Measurements from ENCODE around the gene DGKA.

Gene DGKA

DNA sequence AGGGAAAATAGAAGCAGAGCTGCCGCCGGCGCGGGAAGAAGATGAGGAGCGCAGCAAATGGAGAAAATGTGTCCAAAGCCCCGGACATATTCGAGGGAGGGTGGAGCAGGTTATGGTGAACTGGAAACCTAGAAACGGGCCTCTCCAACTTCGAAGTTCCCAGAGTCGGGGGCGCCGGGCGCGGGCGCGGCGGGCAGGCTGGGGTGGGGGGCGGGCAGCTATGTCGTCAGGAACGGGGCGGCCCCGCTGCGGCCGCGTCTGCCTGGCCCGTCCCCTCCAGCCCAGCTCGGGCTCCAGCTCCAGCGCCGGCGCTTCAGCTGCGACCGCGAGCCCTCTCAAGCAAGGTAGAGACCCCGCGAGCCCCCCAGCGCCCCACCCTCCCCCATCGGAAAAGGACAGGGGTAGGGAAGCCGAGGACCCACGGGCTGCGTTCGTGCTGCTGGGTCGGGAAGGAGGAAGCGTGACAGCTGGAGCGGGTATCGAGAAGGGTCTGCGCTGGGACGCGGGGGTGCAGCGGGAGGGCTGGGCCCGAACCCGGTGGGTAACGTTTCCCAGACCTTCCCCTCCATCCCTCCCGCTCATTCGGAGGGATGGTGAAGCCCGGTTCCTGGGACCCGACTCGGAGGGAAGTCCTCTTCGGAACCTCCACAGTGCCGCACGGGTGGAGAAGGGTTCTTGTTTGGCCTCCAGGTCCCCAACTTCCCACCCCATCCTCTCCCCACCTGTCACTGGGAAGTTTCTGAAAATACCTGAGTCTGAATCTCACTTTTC, 1.0 kb downstream of the DGKA start:
- H3K4me3 ChIP-seq (replicated peaks; ENCODE audit: insufficient read depth, low read length): peak overlapping the region; percentile 61
- no peak for TF ChIP-seq GABPA (IDR thresholded peaks at IDR 0.05; ENCODE audit: low read depth)
- TF ChIP-seq POLR2AphosphoS5 (IDR thresholded peaks at IDR 0.05; ENCODE audit: low read depth): no peak
- TF ChIP-seq SPI1 (IDR thresholded peaks at IDR 0.05; ENCODE audit: borderline replicate concordance, low read depth): no peak
- no peaks in the 10 kb centered on the region for H3K27me3 ChIP-seq (ENCODE audit: insufficient read depth, poor library complexity, severe bottlenecking)
- DNase-seq (ENCODE audit: low read depth in 1 of 2, low spot score in 1 of 2): peak in 1 of 2 experiments; percentile 5
- H3K27ac ChIP-seq (replicated peaks): peak overlapping the region; percentile 62

DNA sequence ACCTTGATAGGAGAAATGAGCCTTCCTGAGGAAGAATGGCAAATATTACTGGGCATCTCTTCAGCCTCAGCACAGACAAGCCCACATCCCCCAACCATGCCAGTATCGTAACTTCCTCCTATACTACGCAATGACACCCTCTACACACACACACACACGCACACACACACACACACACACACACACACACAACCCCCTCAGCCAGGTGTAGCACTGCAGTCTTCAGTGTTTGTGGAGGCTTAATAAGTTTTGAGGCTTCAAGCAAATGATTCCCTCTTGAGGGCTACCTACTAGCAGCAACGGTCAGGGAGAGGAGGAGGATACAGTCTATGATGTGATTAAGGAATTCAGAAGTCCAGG, 1.6 kb downstream of the DGKA start:
- DNase-seq (ENCODE audit: low read depth in 1 of 2, low spot score in 1 of 2): peak; percentile 74 to 77
- TF ChIP-seq POLR2AphosphoS5 (IDR thresholded peaks at IDR 0.05; ENCODE audit: low read depth) (0 out of 2 replicates have a peak, but pooled peaks have one; percentile 25), GABPA (IDR thresholded peaks at IDR 0.05; ENCODE audit: low read depth) (peak; percentile 54; the same call in 1 of the 2 replicates), SPI1 (IDR thresholded peaks at IDR 0.05; ENCODE audit: borderline replicate concordance, low read depth) (peak; percentile 10; the same call in 1 of the 2 replicates)
- TF ChIP-seq, protein P1, sequence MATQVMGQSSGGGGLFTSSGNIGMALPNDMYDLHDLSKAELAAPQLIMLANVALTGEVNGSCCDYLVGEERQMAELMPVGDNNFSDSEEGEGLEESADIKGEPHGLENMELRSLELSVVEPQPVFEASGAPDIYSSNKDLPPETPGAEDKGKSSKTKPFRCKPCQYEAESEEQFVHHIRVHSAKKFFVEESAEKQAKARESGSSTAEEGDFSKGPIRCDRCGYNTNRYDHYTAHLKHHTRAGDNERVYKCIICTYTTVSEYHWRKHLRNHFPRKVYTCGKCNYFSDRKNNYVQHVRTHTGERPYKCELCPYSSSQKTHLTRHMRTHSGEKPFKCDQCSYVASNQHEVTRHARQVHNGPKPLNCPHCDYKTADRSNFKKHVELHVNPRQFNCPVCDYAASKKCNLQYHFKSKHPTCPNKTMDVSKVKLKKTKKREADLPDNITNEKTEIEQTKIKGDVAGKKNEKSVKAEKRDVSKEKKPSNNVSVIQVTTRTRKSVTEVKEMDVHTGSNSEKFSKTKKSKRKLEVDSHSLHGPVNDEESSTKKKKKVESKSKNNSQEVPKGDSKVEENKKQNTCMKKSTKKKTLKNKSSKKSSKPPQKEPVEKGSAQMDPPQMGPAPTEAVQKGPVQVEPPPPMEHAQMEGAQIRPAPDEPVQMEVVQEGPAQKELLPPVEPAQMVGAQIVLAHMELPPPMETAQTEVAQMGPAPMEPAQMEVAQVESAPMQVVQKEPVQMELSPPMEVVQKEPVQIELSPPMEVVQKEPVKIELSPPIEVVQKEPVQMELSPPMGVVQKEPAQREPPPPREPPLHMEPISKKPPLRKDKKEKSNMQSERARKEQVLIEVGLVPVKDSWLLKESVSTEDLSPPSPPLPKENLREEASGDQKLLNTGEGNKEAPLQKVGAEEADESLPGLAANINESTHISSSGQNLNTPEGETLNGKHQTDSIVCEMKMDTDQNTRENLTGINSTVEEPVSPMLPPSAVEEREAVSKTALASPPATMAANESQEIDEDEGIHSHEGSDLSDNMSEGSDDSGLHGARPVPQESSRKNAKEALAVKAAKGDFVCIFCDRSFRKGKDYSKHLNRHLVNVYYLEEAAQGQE (IDR thresholded peaks at IDR 0.05; ENCODE audit: insufficient replicate concordance, low read depth): no peak
- peak overlapping the region; percentile 59 for H3K27ac ChIP-seq (replicated peaks)

DNA sequence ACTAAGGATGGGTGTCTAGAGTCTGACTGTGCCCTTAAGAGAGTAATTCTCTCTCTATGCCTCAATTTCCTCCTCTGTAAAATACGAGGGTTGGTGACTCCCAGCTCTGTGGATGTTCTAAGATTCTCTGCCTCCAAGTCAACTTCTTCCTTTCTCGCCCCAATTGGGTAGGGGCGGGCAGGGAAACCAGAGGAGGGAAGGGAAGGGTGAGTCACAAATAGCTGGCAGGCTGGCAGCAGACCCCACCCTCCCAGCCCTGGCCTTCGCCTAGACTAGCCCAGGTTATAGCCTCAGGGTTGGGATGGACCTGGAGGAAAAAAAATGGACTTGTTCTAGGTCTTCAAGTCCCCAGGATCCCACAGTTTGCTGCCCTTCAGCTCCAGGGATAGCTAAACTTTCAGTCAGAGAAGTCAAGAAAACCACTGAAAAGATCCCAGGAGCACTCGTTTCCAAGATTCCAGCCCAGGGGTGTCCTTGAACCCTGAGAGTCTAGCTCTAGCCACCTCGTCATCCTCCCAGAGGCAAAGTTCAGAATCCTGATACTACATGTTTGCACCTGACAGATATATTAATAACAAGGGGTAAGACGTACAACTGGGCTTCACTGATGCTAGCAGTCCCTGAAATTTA, 2.3 kb downstream of the DGKA start:
- TF ChIP-seq, protein P2, sequence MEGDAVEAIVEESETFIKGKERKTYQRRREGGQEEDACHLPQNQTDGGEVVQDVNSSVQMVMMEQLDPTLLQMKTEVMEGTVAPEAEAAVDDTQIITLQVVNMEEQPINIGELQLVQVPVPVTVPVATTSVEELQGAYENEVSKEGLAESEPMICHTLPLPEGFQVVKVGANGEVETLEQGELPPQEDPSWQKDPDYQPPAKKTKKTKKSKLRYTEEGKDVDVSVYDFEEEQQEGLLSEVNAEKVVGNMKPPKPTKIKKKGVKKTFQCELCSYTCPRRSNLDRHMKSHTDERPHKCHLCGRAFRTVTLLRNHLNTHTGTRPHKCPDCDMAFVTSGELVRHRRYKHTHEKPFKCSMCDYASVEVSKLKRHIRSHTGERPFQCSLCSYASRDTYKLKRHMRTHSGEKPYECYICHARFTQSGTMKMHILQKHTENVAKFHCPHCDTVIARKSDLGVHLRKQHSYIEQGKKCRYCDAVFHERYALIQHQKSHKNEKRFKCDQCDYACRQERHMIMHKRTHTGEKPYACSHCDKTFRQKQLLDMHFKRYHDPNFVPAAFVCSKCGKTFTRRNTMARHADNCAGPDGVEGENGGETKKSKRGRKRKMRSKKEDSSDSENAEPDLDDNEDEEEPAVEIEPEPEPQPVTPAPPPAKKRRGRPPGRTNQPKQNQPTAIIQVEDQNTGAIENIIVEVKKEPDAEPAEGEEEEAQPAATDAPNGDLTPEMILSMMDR (IDR thresholded peaks at IDR 0.05; ENCODE audit: insufficient read depth, low read length): no peak
- TF ChIP-seq POLR2AphosphoS5 (IDR thresholded peaks at IDR 0.05; ENCODE audit: low read depth): no peak
- no peak for TF ChIP-seq GABPA (IDR thresholded peaks at IDR 0.05; ENCODE audit: low read depth)
- TF ChIP-seq SPI1 (IDR thresholded peaks at IDR 0.05; ENCODE audit: borderline replicate concordance, low read depth): no peak
- TF ChIP-seq, protein P1 (IDR thresholded peaks at IDR 0.05; ENCODE audit: insufficient replicate concordance, low read depth): no peak
- peak overlapping the region; percentile 59; the same call in 1 of the 2 replicates for H3K27ac ChIP-seq (replicated peaks)
- DNase-seq (ENCODE audit: low read depth in 1 of 2, low spot score in 1 of 2): peak in 1 of 2 experiments; percentile 37
- no peak overlapping the region for H3K4me3 ChIP-seq (replicated peaks; ENCODE audit: insufficient read depth, low read length)
- H3K27me3 ChIP-seq (ENCODE audit: insufficient read depth, poor library complexity, severe bottlenecking): no peaks in the 10 kb centered on the region

More for the DNA sequence above, 1.6 kb downstream of the DGKA start:
- Histone ChIP-seq H3K27me3 (ENCODE audit: insufficient read depth, poor library complexity, severe bottlenecking) (no peaks in the 10 kb centered on the region), H3K4me3 (replicated peaks; ENCODE audit: insufficient read depth, low read length) (peak overlapping the region; percentile 61)

DNA sequence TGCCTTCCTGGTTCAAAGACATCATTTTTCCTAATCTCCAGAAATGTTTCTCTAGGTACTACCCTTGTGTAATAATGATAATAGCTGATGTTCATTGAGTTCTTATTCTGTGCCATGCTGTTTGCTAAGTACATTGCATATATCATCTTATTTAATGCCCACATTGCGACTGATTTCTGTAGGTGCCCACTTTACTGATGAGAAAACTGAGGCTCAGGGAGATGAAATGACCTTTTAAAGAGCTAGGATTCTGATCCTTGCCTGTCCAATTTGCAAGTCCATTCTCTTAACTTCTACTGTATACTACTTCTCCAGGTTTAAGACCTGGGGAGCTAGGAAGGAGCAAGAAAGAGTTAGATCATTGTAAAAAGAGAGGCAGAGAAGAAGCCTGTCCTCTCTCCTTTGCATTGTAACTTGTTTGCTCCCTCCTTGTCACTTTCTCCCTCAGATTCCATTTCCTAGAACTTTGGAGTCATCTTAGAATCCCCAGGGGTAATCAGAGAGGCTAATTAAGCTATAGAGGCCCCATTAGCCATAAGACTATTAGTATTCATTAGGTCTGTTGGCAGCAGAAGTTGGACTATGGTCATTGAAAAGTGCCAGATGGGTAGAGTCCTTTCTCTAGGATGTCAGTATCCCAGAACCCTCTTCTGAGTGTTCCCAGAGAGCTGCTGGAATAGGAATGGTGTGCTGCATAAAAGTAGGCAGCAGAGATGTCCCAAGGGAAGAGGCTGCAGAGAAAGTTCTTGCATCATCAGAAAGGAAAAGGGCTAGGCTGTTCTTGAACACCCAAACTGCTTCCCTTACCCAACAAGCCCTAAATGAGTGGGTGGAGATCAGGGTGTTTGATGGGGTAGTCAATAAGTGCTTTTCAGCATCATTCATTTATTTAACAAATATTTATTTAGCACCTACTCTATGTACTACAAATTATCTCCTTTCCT, 3.1 kb downstream of the DGKA start:
- no peak overlapping the region for H3K4me3 ChIP-seq (replicated peaks; ENCODE audit: insufficient read depth, low read length)
- TF ChIP-seq, protein P1 (IDR thresholded peaks at IDR 0.05; ENCODE audit: insufficient replicate concordance, low read depth): no peak
- TF ChIP-seq POLR2AphosphoS5 (IDR thresholded peaks at IDR 0.05; ENCODE audit: low read depth): no peak
- no peak for TF ChIP-seq SPI1 (IDR thresholded peaks at IDR 0.05; ENCODE audit: borderline replicate concordance, low read depth)
- no peaks in the 10 kb centered on the region for H3K27me3 ChIP-seq (ENCODE audit: insufficient read depth, poor library complexity, severe bottlenecking)
- H3K27ac ChIP-seq (replicated peaks): no peak overlapping the region
- no peak for DNase-seq (ENCODE audit: low read depth in 1 of 2, low spot score in 1 of 2)
